HG03175 (cell line): ENCODE results near the gene GORASP2.

ENCODE experiments used
- ATAC-seq: cut with Tn5 transposase; IDR thresholded peaks from one replicate; pipeline ENCODE4 v1.9.1; 2021; ENCODE audit warnings: mild to moderate bottlenecking, moderate library complexity; ENCODE audit not compliant: unreplicated experiment

GORASP2 gene

DNA sequence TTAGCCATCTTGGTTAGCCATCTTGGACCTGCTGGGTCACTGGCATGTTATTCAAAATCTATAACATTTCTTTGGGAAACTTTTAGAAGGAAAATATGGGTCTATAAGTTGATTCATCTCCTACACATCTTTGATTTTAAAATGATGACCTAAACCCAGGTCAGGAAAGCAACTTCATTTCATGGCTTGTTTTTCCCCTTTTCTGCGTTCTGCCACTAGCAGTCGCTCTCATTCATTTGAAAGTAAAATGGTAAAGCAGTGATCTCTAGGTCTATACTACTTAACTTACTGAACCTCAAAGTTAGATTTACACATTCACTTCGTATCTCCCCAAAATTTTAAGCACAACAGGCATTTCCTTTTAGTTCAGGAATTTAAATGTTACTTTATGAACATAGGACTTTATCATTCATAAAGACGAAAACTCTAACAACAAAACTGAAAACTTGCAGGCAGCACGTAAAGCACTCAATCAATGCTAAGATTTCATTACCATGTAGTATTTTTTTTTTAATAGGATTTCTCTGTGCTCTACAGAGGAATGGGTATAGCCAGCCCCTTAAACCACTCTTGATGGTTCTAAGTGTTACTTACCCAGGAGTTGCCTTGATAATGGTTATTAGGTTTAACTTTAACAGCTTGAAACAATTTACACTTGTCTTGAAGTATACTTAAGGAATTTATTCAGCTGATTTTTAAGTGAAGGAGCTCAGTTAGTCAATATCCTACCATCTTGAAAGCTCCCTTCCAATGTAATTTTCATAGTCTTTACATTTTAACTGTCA lies 62.5 kb downstream of the GORASP2 start:
- ATAC-seq: no peak

DNA sequence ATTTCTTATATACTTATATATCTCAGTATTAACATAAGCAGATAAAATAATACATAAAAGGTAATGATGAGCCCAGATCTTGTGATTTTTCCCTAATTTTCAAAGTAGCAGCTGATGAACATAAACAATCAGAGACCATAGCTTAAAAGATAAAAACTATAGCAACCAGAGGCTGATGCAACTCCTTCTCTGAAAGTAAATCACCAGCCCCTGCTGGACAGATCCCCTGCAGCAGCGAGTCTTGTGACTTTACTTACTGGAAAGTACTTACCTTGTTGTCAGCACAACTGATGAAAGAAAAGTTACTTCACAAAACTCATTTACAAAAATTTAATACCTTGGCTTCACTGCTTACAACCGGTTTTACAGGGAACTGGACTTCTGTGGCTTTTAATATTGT lies 67.3 kb downstream of the GORASP2 start:
- no peak for ATAC-seq

DNA sequence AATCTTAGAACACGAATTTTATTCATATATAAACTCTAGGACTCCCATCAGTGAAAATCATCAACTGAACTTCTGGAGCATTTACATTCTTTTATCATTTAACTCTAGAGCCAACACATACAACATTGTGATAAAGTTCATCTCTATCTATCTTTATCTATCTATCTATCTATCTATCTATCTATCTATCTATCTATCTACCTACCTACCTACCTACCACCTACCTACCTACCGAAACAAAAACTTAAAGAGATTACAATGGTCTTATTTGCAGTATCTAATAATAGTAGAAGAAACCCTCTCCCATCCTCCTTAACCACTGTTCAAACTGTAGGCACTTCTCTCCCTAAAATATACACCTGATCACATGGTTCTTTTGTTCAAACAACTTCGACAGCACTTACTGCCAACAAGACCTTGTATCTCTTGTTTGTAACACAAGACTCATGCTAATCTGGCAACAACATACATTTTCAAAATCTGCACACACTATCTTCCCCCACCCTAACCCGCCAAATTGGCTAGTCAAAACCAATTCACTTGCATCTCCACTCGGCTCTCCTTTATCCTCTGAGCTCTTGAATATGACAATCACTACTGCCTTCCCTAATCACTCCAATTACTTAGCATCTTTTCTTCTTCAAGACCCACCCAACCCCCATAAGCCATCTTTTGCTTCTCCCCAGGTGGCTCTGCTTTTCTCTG lies 69.0 kb downstream of the GORASP2 start:
- ATAC-seq: no peak

DNA sequence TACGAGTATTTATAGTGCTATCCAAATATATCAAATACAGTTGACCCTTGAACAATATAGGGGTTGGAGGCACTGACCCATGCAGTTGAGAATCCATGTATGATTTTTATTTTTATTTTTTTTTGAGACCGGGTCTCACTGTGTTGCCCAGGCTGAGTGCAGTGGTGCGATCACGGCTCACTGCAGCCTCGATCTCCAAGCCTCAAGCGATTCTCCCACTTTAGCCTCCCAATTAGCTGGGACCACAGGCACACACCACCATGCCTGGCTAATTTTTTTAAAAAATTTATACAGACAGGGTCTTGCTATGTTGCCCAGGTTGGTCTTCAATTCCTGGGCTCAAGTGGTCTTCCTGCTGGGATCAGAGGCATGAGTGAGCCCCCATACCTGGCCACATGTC lies 70.6 kb downstream of the GORASP2 start:
- no peak for ATAC-seq

DNA sequence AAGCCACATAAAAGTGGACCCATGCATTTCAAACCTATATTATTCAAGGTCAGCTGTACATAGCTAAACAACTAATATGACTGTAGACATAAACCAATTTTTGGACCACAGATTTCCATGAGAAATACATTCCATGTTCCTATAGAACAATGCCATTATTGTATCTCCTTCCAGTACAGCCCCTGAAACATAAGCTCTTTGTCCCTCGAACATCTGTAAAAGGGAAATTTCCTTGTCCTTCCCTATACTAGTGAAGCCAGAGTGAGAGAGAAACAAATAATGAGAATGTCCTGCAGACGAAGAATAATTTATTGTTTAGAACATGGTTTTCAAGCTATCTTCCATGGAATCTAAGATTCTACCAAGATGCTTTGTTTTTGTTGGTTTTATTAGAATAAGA lies 75.3 kb downstream of the GORASP2 start:
- ATAC-seq: no peak

DNA sequence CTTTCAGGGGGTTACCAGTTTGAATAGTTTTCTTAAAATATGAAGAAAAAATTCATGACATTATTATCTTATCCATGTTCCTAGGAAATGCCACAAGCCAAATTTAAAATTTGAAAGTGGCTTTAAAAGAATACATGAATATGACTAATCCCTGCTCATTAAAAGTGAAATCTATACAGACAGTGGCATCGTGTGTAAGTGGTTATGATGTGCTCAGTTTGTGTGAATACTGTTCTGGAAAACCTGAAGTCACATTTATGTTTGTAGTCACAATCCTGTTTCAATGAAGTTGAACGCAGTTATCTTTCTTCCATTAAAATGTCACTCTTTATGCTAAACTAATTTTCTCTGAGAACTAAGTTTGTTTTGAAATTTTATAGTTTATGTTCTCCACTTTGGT lies 75.8 kb downstream of the GORASP2 start:
- no peak for ATAC-seq

DNA sequence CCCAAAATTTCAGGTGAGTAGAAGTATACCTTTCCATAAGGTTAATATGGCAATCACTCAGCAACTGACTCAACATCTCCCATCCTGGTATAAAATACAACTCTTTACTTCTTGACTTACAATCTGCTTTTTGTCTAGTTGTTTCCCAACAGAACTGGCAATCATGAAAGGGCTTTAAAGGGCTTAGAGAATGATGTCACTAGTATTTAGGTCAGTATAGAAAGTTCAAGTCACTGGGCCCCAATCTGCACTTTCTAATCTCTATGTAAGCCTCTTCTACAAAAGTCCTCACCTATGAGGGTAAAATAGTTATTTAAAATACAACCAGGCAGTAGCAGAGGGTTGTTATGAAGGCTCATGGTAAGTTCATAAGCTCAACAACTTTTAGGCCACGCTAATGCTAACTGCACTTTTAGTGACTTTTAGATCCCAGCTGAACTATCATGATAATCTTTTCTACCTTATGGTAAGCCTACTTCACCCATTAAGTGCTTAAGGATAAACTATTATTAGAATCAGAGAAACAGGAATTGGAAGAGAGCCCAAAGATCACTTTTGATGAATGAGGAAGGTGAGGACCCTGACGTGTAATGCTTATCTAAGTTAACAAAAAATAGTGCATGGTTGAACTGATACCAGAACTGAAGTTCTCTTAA lies 79.6 kb downstream of the GORASP2 start:
- ATAC-seq: no peak

DNA sequence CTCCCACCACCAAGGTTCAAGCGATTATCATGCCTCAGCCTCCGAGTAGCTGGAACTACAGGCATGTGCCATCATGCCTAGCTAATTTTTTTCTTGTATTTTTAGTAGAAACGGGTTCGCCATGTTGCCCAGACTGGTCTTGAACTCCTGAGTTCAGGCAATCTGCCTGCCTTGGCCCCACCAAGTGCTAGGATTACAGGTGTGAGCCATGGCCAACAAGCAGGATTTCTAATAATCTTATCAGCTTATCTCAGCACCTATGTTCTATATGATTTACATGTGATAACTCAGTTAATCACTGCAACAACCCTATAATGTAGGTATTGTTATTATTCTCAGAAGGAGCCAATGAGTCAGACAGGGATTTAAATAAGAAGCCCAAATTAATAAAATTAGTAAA lies 80.3 kb downstream of the GORASP2 start:
- no peak for ATAC-seq

DNA sequence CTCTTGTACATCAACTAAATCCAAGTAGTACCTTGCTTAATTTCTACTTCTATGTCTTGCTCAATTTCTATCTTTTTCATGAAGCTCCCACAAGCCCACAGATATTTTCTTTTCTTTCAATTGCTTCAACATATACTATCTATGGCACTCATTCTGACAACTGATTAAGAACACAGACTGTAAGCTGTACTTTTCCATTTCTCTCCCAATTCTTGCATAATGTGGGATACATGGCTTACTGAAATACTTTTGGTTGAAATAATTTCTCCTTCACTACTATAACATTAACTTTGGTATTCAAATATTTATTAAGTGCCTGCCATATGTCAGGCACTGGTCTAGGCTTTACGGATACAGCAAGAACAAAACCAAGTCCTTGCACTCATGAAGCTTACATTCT lies 84.8 kb downstream of the GORASP2 start:
- no peak for ATAC-seq

DNA sequence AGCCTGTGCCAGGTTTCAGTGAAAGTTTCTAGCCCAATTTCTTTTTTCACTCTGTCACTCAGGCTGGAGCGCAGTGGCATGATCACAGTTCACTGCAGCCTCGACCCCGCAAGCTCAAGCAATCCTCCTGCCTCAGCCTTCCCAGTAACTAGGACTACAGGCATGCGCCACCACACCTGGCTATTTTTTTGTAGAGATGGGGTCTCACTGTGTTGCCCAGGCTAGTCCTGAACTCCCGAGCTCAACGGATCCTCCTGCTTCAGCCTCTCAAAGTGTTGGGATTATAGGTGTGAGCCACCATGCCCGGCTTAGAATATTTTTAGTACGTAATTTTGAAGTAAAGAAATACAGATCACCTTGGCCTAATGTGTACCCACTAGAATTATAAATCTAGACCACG lies 87.1 kb downstream of the GORASP2 start:
- ATAC-seq: no peak
